ENCODE results near the gene FSIP1. TPM values are rescaled to one million over a fixed set of nuclear protein-coding genes. Genes with fewer than 3 reads are reported as not detected.

FSIP1 gene
- total and polyA plus RNA-seq, 4 donors = 3.6 to 7.3 (median 5.1) TPM

DNA sequence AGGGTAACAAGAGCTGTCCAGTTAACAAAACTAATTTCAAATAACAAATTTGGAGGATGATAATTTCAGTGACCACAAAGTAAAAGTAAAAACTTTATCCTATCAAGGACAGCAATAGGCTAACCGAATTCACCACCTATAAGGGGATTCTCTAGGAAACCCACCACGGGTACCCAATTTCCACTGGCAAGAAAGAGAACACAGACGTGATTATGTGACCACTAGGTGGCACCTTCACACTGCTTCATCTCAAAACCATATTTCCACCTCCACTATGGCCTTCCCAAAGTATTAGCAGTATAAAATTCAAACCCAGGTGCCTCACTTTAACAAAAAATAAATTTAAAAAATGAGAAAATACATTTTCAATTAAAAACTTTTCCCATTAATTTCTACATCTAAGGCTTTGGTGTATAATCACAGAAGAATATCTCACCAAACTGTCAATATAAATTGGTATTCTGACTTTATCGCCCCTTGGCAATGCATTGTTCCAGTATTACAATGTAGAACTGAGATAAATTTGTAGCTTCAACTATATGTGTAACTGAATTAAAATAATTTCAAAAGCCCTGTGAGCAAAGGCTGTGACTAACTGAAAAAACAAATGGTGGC, 96.5 kb downstream of the FSIP1 start:
- Histone ChIP-seq H3K27ac (ENCODE audit: low read depth, low read length) (no peak overlapping the region), H3K36me3 (ENCODE audit: control insufficient read depth, insufficient read depth, low read length) (no peaks in the 10 kb centered on the region), H3K27me3 (ENCODE audit: control insufficient read depth, insufficient read depth, low read length) (no peaks in the 10 kb centered on the region), H3K4me1 (ENCODE audit: control insufficient read depth, insufficient read depth, low read length) (peaks cover 4% of the 10 kb centered on the region), H3K9me3 (ENCODE audit: control insufficient read depth, insufficient read depth, low read length) (no peaks in the 10 kb centered on the region), H3K4me3 (ENCODE audit: low read depth, low read length) (no peak overlapping the region)
- 0% methylated on average over 2 of the region's 4 CpGs for WGBS (ENCODE audit: insufficient coverage)
- DNase-seq (ENCODE audit: low read depth in 4 of 6, low spot score in 6 of 6) = peak in 4 of 6 donors; percentile 47 to 94 (median 74)

DNA sequence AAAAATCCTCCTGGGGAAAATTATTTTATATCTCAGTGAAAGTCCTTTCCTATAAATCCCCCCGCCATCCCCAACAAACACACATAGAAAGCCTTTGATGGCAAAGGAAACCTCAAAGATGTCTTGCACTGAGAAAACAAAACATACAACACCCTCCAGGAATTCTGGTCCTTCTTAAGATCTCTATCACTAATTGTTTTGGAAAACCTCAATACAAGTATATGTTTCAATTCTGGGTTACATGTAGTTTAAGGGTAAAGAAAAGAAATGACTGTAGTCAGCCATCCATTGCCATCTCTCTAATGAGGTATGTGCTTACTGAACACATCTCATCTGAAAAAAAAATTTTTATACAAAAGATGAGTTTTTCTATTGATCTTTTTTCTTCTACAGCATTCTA, 97.3 kb downstream of the FSIP1 start:
- H3K27ac ChIP-seq (ENCODE audit: low read depth, low read length) = no peak overlapping the region
- no peaks in the 10 kb centered on the region for H3K9me3 ChIP-seq (ENCODE audit: control insufficient read depth, insufficient read depth, low read length)
- no peaks in the 10 kb centered on the region for H3K27me3 ChIP-seq (ENCODE audit: control insufficient read depth, insufficient read depth, low read length)
- no peak overlapping the region for H3K4me3 ChIP-seq (ENCODE audit: low read depth, low read length)
- no peaks in the 10 kb centered on the region for H3K4me1 ChIP-seq (ENCODE audit: control insufficient read depth, insufficient read depth, low read length)
- DNase-seq (ENCODE audit: low read depth in 4 of 6, low spot score in 6 of 6) = no peak
- no peaks in the 10 kb centered on the region for H3K36me3 ChIP-seq (ENCODE audit: control insufficient read depth, insufficient read depth, low read length)
- 38% methylated on average over 1 of the region's 1 CpG for WGBS (ENCODE audit: insufficient coverage)

DNA sequence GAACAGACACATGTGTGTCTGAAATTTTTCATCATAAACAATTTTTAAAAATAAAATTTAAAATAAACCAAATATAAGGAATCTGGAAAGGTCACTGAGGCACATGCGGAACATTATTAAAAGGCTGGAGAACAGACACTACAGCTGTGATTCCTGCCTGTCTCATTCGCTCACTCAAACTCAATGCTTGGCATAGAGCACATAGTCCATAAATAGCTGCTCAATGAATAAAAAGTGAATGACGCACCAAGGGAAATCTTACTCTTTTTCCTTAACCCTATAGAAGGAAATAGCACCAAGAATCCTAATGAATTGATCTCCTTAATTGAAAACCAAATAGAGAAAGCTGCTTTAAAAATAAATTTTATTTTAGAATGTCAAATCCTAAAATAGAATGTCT, 98.4 kb downstream of the FSIP1 start:
- H3K9me3 ChIP-seq (ENCODE audit: control insufficient read depth, insufficient read depth, low read length) = no peaks in the 10 kb centered on the region
- no peaks in the 10 kb centered on the region for H3K4me1 ChIP-seq (ENCODE audit: control insufficient read depth, insufficient read depth, low read length)
- H3K4me3 ChIP-seq (ENCODE audit: low read depth, low read length) = no peak overlapping the region
- H3K36me3 ChIP-seq (ENCODE audit: control insufficient read depth, insufficient read depth, low read length) = no peaks in the 10 kb centered on the region
- 25% methylated on average over 2 of the region's 3 CpGs for WGBS (ENCODE audit: insufficient coverage)
- no peak overlapping the region for H3K27ac ChIP-seq (ENCODE audit: low read depth, low read length)
- no peaks in the 10 kb centered on the region for H3K27me3 ChIP-seq (ENCODE audit: control insufficient read depth, insufficient read depth, low read length)
- no peak for DNase-seq (ENCODE audit: low read depth in 4 of 6, low spot score in 6 of 6)

DNA sequence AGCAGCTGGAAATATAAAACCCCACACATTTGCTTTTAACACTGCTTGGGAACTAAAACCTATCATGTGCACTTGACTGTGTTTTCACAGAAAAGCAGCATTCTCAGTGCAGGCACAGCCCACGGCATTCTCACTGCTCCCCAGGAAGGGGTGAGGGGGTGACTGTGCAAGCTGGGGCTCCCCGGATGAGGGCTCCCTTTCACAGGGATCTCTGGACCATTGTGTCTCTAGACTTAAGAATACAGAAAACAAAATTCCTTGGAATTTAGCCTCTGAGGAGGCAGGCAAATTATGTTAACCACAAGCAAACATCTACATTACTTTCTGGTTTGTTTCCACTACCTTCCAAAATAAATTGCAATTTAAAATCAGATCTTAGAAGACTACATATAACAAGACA, 100.3 kb downstream of the FSIP1 start:
- no peak overlapping the region for H3K4me3 ChIP-seq (ENCODE audit: low read depth, low read length)
- H3K27ac ChIP-seq (ENCODE audit: low read depth, low read length) = peak overlapping the region; percentile 1
- no peak for DNase-seq (ENCODE audit: low read depth in 4 of 6, low spot score in 6 of 6)
- whole genome bisulfite sequencing (ENCODE audit: insufficient coverage) = no CpG with 5 or more reads among the region's 2 CpGs
- no peaks in the 10 kb centered on the region for H3K4me1 ChIP-seq (ENCODE audit: control insufficient read depth, insufficient read depth, low read length)
- H3K36me3 ChIP-seq (ENCODE audit: control insufficient read depth, insufficient read depth, low read length) = no peaks in the 10 kb centered on the region
- no peaks in the 10 kb centered on the region for H3K9me3 ChIP-seq (ENCODE audit: control insufficient read depth, insufficient read depth, low read length)
- H3K27me3 ChIP-seq (ENCODE audit: control insufficient read depth, insufficient read depth, low read length) = no peaks in the 10 kb centered on the region

DNA sequence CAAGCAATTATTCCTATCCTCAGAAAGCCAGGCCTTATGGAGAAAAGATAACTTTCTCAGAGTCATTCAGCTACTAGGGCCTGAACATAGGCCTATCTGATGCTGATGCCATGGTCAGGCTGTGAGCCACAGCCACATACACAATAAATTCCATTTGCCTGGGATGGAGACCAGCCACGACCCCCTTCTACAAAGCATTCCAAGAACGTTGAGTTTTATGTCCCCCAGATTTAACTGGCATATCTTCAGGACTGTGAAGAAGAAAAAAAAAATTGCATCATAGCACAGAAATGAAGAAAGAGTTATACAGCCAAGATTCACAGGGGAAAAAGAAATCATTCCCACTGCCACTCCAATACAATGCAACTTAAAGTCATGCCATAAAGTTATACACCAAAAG, 101.8 kb downstream of the FSIP1 start:
- WGBS (ENCODE audit: insufficient coverage) = no CpG with 5 or more reads among the region's 2 CpGs
- no peak overlapping the region for H3K27ac ChIP-seq (ENCODE audit: low read depth, low read length)
- H3K4me3 ChIP-seq (ENCODE audit: low read depth, low read length) = no peak overlapping the region
- no peaks in the 10 kb centered on the region for H3K36me3 ChIP-seq (ENCODE audit: control insufficient read depth, insufficient read depth, low read length)
- H3K4me1 ChIP-seq (ENCODE audit: control insufficient read depth, insufficient read depth, low read length) = no peaks in the 10 kb centered on the region
- DNase-seq (ENCODE audit: low read depth in 4 of 6, low spot score in 6 of 6) = no peak
- H3K27me3 ChIP-seq (ENCODE audit: control insufficient read depth, insufficient read depth, low read length) = no peaks in the 10 kb centered on the region
- no peaks in the 10 kb centered on the region for H3K9me3 ChIP-seq (ENCODE audit: control insufficient read depth, insufficient read depth, low read length)

DNA sequence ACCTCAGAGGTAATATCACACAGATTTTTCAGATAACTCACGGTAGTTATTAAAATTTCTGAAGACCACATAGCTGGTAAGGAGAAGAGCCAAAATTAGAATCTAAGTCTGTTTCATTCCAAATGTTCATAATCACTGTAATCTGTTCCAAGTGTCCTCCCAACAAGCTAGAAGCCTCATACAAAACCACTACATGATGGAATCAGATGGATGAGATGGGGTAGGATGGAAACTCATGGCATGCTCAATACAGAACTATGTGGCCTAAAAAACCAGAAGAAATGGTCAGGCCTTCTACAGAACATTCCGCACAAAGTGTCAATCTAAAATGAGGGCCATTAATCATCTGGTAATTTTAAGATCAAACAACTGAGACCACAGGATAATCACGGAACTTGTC, 110.0 kb downstream of the FSIP1 start:
- no peaks in the 10 kb centered on the region for H3K4me1 ChIP-seq (ENCODE audit: control insufficient read depth, insufficient read depth, low read length)
- H3K4me3 ChIP-seq (ENCODE audit: low read depth, low read length) = no peak overlapping the region
- H3K27me3 ChIP-seq (ENCODE audit: control insufficient read depth, insufficient read depth, low read length) = no peaks in the 10 kb centered on the region
- H3K9me3 ChIP-seq (ENCODE audit: control insufficient read depth, insufficient read depth, low read length) = no peaks in the 10 kb centered on the region
- no peak overlapping the region for H3K27ac ChIP-seq (ENCODE audit: low read depth, low read length)
- WGBS (ENCODE audit: insufficient coverage) = 100% methylated on average over 1 of the region's 3 CpGs
- H3K36me3 ChIP-seq (ENCODE audit: control insufficient read depth, insufficient read depth, low read length) = no peaks in the 10 kb centered on the region
- DNase-seq (ENCODE audit: low read depth in 4 of 6, low spot score in 6 of 6) = no peak

DNA sequence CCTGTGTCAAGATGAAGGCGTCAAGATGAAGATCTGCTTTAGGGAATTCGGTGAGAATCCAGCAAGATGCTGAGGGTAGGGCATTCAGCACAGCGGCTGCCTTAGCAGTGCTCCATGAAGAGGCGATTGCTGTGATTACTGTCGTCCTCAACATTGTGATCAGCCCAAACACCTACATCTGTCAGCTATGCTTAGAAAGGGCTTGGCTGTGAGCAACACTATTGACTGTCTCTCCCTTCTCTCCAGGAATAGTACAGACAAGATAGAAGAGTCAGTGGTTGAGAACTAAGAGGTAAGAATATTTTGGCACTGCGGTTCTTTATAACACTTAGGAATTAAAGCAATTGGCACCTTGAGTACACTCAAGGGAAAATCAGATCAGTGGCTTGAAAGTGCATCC, 110.5 kb downstream of the FSIP1 start:
- Histone ChIP-seq H3K4me1 (ENCODE audit: control insufficient read depth, insufficient read depth, low read length) (no peaks in the 10 kb centered on the region), H3K9me3 (ENCODE audit: control insufficient read depth, insufficient read depth, low read length) (no peaks in the 10 kb centered on the region), H3K27me3 (ENCODE audit: control insufficient read depth, insufficient read depth, low read length) (no peaks in the 10 kb centered on the region), H3K36me3 (ENCODE audit: control insufficient read depth, insufficient read depth, low read length) (no peaks in the 10 kb centered on the region), H3K4me3 (ENCODE audit: low read depth, low read length) (no peak overlapping the region), H3K27ac (ENCODE audit: low read depth, low read length) (no peak overlapping the region)
- DNase-seq (ENCODE audit: low read depth in 4 of 6, low spot score in 6 of 6) = no peak
- 97% methylated on average over 4 of the region's 6 CpGs for WGBS (ENCODE audit: insufficient coverage)

DNA sequence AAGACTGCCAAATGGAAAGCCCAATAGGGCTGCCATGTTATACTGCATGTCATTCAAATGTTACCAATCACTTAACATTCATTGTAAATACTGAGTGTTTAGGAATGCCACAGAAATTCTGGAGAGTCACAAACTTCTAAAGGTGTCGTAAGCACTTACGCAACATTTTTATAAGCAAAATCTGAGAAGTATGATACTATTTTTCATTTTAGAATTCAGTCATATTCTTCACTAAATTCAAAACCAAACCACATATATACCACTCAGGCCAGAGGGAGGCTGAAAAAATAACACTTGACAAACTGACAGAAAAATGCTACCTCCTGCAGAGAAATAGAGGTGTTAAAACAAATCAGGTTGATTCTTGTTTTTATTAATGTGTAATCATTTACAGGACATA, 112.0 kb downstream of the FSIP1 start:
- Histone ChIP-seq H3K27ac (ENCODE audit: low read depth, low read length) (no peak overlapping the region), H3K9me3 (ENCODE audit: control insufficient read depth, insufficient read depth, low read length) (no peaks in the 10 kb centered on the region), H3K4me3 (ENCODE audit: low read depth, low read length) (no peak overlapping the region), H3K27me3 (ENCODE audit: control insufficient read depth, insufficient read depth, low read length) (no peaks in the 10 kb centered on the region), H3K36me3 (ENCODE audit: control insufficient read depth, insufficient read depth, low read length) (no peaks in the 10 kb centered on the region), H3K4me1 (ENCODE audit: control insufficient read depth, insufficient read depth, low read length) (no peaks in the 10 kb centered on the region)
- WGBS (ENCODE audit: insufficient coverage) = no CpG with 5 or more reads among the region's 2 CpGs
- DNase-seq (ENCODE audit: low read depth in 4 of 6, low spot score in 6 of 6) = no peak

DNA sequence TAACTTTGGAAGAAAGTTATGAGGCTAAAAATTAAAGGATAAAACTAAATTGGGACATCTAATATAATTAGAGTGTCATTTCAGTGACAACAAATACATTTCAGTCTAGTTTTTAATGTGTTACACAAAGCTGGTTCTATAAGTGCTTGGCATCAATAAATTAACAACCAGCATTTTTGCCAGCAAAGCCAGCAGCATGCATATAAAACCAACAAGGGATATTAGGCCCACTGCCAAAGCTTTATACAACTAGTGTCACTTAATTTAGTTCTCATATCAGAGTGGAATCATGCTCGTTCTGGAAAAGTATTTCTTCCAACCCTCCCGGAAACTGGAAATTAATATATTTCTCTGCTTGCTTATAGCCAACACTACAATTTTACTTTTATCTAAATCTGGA, 113.0 kb downstream of the FSIP1 start:
- no peaks in the 10 kb centered on the region for H3K9me3 ChIP-seq (ENCODE audit: control insufficient read depth, insufficient read depth, low read length)
- H3K36me3 ChIP-seq (ENCODE audit: control insufficient read depth, insufficient read depth, low read length) = no peaks in the 10 kb centered on the region
- WGBS (ENCODE audit: insufficient coverage) = no CpG with 5 or more reads among the region's 2 CpGs
- H3K27me3 ChIP-seq (ENCODE audit: control insufficient read depth, insufficient read depth, low read length) = no peaks in the 10 kb centered on the region
- no peak overlapping the region for H3K27ac ChIP-seq (ENCODE audit: low read depth, low read length)
- no peak overlapping the region for H3K4me3 ChIP-seq (ENCODE audit: low read depth, low read length)
- no peaks in the 10 kb centered on the region for H3K4me1 ChIP-seq (ENCODE audit: control insufficient read depth, insufficient read depth, low read length)
- peak in 2 of 6 donors; percentile 56 to 76 for DNase-seq (ENCODE audit: low read depth in 4 of 6, low spot score in 6 of 6)

DNA sequence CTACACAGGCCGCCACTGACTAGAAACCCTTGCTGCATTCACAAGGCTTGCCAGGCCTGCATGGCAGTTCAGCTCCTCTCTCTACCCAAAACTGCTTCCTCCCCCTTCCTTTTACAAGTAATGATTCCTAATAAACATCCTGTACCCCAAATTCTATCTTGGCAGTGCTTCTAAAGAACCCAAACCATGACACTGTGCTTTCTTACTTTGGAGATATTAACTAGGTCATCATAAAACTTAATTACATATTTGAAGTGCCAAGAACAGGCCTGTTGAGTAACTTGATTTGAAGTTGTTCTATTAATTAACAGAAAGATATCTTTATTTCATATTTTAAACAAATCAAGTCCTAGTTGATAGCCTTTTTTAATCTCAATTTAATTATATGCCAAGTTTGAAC, 113.4 kb downstream of the FSIP1 start:
- Histone ChIP-seq H3K4me3 (ENCODE audit: low read depth, low read length) (no peak overlapping the region), H3K9me3 (ENCODE audit: control insufficient read depth, insufficient read depth, low read length) (no peaks in the 10 kb centered on the region), H3K36me3 (ENCODE audit: control insufficient read depth, insufficient read depth, low read length) (no peaks in the 10 kb centered on the region), H3K27me3 (ENCODE audit: control insufficient read depth, insufficient read depth, low read length) (no peaks in the 10 kb centered on the region), H3K4me1 (ENCODE audit: control insufficient read depth, insufficient read depth, low read length) (no peaks in the 10 kb centered on the region), H3K27ac (ENCODE audit: low read depth, low read length) (no peak overlapping the region)
- DNase-seq (ENCODE audit: low read depth in 4 of 6, low spot score in 6 of 6) = no peak
- WGBS (ENCODE audit: insufficient coverage) = 91% methylated on average over 1 of the region's 1 CpG

All from spinal cord (tissue), 10 donors.